GM21723 (cell line): Measurements from ENCODE around the gene UTP20.
"Not testable (repeated sequence)": the region's sequence is repeated elsewhere in the genome, so short reads cannot be mapped to it uniquely, and the experiment has no call there.

Experiments
- ATAC-seq: cut with Tn5 transposase; IDR thresholded peaks from one replicate; pipeline ENCODE4 v1.9.1; 2021; ENCODE audit warnings: mild to moderate bottlenecking, moderate library complexity; ENCODE audit not compliant: unreplicated experiment

Gene UTP20

GRCh38 chr12:101325590-101325989, 45.7 kb downstream of the UTP20 start:
- ATAC-seq: no peak

DNA sequence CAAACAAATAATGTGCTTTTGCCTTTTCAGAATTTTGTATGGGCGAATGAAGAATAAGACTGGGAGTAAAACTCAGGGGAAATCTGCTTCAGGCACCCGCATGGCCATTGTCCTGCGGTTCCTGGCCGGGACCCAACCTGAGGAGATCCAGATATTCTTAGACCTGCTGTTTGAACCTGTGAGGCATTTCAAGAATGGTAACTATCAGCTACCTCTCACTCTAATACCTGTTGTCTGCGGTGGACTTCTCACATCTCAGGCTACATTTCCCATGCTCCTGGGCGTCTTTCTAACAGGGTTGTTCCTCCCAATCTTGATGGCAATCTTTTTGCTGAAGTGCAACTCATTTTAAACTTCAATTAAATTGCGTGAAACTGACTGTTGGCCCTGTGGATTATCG, 47.1 kb downstream of the UTP20 start:
- no peak for ATAC-seq

DNA sequence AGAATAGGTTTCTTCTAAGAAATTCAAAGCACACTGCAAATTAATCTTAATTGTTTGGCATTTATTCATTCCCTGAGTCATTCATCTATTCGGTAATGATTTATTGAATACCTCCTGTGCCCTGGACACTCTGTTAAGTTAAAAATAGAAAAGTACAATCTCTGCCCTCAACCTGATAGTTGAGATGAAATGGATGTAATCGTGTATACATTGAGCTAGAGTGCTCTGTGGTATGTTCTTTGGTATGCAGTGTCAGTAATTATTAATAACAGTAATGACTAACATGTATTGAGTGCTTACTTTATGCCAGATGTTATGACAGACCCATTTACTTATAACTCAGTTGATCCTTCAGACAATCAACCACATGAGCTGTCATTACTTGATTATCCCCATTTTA, 47.6 kb downstream of the UTP20 start:
- ATAC-seq: no peak

DNA sequence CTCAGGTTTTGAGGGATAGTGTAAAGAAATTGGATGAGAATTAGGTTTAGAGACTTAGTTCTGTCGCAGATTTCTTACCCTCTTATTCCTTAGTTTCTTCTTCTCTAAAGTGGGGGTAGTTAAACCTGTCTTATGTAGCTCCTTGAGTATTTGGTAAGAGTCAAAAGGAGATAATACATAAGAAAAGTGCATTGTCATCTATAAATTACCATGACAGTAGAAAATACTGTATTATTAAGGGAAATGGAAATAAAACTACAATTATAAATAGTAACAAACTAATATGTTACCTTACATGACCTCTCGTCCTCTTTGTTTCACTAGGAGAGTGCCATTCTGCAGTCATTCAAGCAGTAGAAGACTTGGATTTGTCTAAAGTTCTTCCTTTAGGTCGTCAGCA, 49.0 kb downstream of the UTP20 start:
- no peak for ATAC-seq

- no peak for ATAC-seq
These were observed 50.7 kb downstream of the UTP20 start for GRCh38 chr12:101330631-101331030.

DNA sequence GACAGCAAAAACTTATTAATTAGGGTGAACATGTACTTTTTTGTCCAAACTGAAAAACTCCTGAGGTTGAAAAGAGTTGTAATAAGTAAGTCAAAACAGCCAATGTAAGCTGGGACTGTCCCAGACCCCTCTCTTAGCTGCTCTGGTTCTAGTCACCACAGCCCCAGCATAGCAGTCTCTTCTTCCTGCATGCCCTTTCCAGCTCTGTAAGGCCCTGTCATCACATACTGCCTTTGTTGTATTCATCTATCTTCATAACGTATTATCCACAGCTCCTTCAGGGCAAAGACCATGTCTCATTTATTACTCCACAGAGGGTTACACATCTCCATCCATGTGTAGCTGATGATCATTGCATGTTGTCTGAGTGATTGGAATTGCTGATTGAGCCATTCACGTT, 56.5 kb downstream of the UTP20 start:
- ATAC-seq: no peak

DNA sequence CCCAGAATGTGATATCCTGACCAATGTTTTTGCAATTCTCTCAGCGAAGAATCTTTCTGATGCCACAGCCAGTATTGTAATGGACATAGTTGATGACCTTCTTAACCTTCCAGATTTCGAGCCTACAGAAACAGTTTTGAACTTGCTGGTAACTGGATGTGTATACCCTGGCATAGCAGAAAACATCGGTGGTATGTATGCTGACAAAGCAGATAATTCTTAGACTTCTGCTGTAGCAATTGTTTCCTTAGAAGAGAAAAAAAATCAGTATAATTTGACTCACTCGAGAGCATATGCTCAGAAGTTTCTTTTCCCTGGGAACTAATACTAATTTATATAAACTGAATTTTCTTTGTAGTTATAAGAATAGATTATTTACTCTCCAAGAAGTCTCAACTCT, 58.2 kb downstream of the UTP20 start:
- ATAC-seq: no peak

- no peak for ATAC-seq
These were observed 64.0 kb downstream of the UTP20 start for GRCh38 chr12:101343893-101344292.

DNA sequence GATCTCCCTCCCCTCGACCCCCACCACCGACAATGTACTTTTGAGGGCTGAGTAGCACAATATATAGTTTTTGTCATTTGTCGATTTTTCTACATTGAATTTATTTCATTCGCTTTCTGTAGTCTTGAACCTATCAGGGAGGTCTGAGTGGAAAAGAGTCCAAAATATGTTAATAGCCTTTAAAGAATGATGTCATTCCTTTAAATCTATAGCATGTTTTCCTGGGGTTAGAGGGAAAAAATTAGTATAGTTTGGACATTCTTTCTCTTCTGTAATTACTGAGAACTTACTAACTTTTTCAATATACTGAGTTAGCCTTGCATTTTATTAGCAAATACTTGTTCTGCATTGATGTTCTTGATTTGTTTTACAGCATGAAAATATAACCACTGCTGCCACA, 71.8 kb downstream of the UTP20 start:
- ATAC-seq: no peak

GRCh38 chr12:101356794-101357193, 76.9 kb downstream of the UTP20 start:
- ATAC-seq: no peak

GRCh38 chr12:101361455-101361854, 81.5 kb downstream of the UTP20 start:
- no peak for ATAC-seq

- no peak for ATAC-seq
These were observed 88.1 kb downstream of the UTP20 start for GRCh38 chr12:101368016-101368415.

GRCh38 chr12:101372431-101372830, 92.5 kb downstream of the UTP20 start:
- ATAC-seq: no peak

- ATAC-seq: no peak
These were observed 95.7 kb downstream of the UTP20 start for GRCh38 chr12:101375573-101375972.

DNA sequence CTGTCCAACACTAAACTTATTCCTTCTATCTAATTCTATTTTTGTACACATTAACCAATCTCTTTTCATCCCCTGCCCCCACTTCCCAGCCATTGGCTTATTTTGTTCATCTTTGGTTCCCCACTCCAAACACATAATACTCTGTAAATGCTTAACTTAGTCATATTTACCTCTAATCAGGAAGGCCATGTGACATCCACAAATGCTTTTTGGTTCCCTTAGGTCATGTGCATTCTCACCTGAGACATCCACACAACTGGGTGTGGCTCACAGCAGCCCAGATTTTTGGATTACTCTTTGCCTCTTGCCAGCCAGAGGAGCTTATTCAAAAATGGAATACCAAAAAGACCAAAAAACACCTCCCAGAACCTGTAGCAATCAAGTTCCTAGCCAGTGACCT, 99.2 kb downstream of the UTP20 start:
- no peak for ATAC-seq

- not testable (repeated sequence) for ATAC-seq
These were observed 111.3 kb downstream of the UTP20 start for GRCh38 chr12:101391181-101391580.

DNA sequence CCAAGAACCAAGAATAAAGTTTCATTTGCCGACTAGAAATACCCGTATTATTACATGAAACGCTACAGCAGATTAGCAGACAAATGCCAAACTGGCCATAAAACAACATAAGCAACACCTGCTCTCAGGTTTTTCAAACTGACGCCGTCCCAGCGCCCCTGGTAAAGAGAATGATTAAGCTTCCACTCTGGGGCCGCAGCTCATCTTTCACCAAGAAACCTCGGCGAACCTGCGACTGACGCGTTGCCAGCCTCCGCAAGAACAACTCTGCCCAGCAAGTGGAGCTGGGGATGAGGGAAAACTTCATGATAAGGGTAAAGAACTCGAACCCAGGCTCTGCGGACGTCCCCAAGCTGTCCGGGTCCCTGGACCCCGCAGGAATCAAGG, 127.1 kb downstream of the UTP20 start:
- peak; percentile 36 for ATAC-seq

- ATAC-seq: peak; percentile 78
These were observed 127.8 kb downstream of the UTP20 start, which contains the start of gene ARL1 for GRCh38 chr12:101407436-101408345. TSS of gene ARL1 (minus strand) at chr12:101407772. CDS start at chr12:101407645, 127 bp downstream.

GRCh38 chr12:101410169-101410568, 130.3 kb downstream of the UTP20 start:
- not testable (repeated sequence) for ATAC-seq

- peak; percentile 56 for ATAC-seq
These were observed 134.7 kb downstream of the UTP20 start for GRCh38 chr12:101414533-101415119.

GRCh38 chr12:101415228-101415627, 135.3 kb downstream of the UTP20 start:
- ATAC-seq: no peak

GRCh38 chr12:101422066-101422465, 142.2 kb downstream of the UTP20 start:
- ATAC-seq: not testable (repeated sequence)
